OCI-M2 (cell line): ENCODE results near the gene ADD3.

ENCODE experiments used
- DNase-seq: peaks from one replicate; lab custom pipeline; 2025; ENCODE audit not compliant: unreplicated experiment; lab: John Stamatoyannopoulos, UW

ADD3 gene

GRCh38 chr10:110059925-110060324, 52.1 kb downstream of the ADD3 start:
- no peak for DNase-seq

- DNase-seq = no peak
These were observed 53.9 kb downstream of the ADD3 start for GRCh38 chr10:110061687-110062086.

DNA sequence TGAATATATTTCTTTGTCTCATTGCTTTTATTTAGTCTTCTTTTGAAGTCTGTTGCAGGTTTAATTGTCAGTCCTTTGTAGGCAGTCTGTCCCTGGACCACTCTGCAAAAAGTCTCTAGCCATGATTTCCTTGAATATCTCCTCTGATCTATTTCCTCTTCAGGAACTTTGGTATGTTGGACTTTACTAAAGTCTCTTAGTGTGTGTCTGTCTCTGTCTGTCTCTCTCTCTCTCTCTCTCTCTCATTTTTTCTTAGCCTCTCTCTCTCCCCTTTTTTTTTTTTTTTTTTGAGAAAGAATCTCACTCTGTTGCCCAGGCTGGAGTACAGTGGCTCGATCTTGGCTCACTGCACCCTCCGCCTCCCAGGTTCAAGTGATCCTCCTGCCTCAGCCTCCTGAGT, 57.5 kb downstream of the ADD3 start:
- DNase-seq = no peak

DNA sequence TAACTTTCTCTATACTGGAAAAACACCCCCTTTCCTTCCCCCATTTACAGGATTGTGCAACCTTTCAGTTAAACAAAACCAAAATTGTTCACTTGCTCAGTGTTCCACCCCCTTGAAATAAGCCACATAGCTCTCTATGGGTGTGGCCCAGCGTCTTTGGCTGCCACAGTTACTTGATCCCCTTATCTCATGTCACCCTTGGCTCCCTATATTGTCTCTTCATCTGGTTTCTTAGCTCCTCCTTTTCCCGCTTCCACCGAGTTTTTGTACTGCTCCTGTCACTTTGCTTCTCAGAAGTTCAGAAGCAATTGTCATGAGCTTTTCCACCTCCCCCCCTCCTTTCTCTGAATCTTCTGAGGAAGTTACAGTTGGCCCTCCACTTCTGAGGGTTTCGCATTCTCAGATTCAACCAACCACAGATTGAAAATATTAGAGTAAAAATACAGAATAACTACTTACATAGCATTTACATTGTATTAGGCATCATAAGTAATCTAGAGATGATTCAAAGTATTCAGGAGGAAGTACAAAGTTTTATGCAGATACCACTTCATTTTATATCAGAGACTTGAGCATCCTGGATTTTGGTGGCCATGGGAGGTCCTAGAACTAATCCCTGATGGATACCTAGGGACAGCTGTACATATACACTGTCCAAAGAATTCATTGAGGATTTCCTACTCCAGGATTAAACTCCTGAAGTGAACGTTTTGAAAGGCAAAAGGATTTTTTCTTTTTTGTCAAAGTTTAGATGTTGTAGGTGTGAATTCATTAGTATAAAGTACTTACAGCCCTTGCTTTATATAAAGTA, 60.4 kb downstream of the ADD3 start:
- no peak for DNase-seq

DNA sequence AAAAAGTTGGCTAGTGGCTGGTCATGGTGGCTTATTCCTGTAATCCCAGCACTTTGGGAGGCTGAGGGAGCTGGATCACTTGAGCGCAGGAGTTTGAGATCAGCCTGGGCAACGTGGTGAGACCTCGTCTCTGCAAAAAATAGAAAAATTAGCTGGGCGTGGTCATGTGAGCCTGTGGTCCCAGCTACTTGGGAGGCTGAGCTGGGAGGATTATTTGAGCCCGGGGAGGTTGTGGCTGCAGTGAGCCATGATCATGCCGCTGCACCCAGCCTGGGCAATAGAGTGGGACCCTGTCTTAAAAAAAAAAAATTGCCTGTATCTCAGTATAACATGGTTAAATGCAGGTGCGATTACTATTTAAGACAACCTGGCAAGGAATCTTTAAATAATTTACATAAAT, 61.0 kb downstream of the ADD3 start:
- DNase-seq = no peak

- DNase-seq = no peak
These were observed 61.8 kb downstream of the ADD3 start for GRCh38 chr10:110069502-110069982.

DNA sequence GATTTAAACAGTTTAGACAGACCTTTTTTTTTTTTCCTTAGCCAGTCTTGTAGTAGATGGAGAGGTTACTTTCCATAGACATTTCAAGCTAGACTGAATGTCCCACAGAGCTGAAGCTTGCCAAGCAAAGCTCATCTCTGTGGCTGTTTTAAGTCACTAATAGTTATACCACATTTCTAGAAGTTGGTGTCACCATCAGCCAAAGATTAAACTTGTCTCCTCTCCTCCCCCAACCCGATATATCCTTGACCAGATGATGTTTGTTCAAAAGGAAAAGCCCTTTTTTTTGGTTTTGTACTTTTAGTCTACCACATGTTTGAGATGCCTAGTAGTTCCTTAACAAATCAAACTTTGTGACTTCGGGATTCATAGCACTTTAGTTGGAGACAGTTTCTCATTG, 66.1 kb downstream of the ADD3 start:
- DNase-seq = no peak

- no peak for DNase-seq
These were observed 66.5 kb downstream of the ADD3 start for GRCh38 chr10:110074298-110074697.

- no peak for DNase-seq
These were observed 67.2 kb downstream of the ADD3 start for GRCh38 chr10:110074758-110075671.

DNA sequence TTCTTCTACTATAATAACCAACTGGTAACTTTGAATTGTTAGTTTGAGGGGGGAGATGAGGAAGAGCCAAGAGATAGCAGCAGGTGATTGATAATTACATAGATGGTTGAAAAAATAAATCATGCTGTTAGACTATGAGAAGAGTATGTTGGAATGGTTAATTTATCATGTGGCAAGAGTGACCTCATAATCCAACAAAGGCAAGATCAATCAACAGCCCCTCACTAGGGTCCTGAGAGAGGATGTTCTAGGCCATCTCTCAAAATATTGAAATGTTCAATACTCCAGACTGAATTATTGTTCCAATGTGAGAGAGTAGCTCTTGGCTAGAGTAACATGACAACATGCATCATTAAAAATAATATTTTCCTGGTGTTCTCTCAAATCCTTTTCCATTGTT, 67.9 kb downstream of the ADD3 start:
- no peak for DNase-seq

- peak; percentile 30 for DNase-seq
These were observed 69.0 kb downstream of the ADD3 start for GRCh38 chr10:110076559-110077318.

- DNase-seq = no peak
These were observed 69.8 kb downstream of the ADD3 start for GRCh38 chr10:110077436-110078130.

GRCh38 chr10:110078317-110078716, 70.5 kb downstream of the ADD3 start:
- DNase-seq = no peak

- peak; percentile 34 for DNase-seq
These were observed 74.1 kb downstream of the ADD3 start for GRCh38 chr10:110081911-110082310.

- no peak for DNase-seq
These were observed 76.1 kb downstream of the ADD3 start for GRCh38 chr10:110083884-110084283.

DNA sequence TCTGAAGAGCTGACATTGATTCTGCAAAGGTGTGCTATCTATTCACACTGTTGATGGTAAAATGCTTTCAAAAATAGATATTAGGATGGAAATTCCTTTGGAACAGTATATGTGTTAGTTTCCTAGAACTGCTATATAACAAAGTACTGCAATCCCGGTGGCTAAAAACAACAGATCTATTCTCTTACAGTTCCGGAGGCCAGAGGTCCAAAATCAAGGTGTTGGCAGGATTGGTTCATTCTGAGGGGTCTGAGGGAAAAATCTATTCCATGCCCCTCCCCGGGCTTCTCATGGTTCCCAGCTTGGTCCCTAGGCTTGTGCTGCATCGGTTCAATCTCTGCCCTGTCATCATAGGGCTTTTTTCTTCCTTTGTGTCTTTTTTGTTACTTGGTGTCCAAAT, 79.9 kb downstream of the ADD3 start:
- DNase-seq = no peak

DNA sequence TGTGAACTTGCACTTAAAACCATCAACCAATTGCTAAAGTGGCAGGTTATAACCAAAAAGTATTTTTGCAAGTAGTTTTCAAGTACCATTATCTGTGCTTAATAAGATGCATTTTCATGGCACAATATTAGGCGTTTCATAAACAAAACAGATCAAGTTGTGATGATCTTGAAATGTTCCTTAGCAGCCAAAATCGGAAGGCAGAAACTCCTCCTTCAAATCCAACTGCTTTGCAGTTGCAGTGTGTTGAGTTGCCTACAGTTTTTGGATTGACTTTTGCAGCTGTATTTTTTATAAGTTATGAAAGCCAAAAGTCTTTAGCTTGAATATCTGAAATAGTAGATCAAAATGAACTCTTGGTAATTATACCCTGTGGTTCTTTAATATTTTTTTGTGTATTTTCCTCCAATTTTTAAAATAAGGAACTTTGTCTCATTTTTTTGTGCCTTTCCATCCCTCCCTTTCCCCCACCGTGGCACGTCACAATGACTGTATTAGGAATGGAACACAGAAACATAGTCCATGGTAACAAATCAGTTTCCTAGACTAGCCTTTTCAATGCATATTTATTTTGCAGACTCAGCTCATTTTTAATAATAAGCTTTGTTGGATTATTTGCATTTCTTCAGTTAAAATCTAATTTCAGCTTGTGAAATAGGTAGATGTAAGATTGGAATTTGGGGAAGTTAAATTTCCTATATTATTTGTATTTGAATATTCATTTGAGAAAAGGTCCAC, 80.8 kb downstream of the ADD3 start:
- no peak for DNase-seq

DNA sequence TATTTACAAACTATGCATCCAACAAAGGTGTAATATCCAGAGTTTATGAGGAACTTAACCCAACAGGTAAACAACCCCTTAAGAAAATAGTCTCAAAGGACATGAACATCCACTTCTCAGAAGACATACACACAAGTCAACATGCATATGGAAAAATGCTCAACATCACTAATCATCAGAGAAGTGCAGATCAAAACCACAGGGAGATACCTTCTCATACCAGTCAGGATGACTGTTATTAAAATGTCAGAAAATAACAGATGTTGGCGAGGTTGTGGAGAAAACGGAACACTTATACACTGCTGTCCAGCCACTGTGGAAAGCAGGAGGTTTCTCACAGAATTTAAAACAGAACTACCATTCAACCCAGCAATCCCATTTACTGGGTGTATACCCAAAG, 84.0 kb downstream of the ADD3 start:
- DNase-seq = no peak

- no peak for DNase-seq
These were observed 85.9 kb downstream of the ADD3 start for GRCh38 chr10:110093722-110094121.

GRCh38 chr10:110094786-110095185, 87.0 kb downstream of the ADD3 start:
- DNase-seq = no peak
